ENCODE measurements around the gene ZNF556. TPM values are rescaled to one million over a fixed set of nuclear protein-coding genes. Genes with fewer than 3 reads are reported as not detected.

The ZNF556 gene
- total RNA-seq, 1 experiment from 2014 or later = 0.04 TPM

DNA sequence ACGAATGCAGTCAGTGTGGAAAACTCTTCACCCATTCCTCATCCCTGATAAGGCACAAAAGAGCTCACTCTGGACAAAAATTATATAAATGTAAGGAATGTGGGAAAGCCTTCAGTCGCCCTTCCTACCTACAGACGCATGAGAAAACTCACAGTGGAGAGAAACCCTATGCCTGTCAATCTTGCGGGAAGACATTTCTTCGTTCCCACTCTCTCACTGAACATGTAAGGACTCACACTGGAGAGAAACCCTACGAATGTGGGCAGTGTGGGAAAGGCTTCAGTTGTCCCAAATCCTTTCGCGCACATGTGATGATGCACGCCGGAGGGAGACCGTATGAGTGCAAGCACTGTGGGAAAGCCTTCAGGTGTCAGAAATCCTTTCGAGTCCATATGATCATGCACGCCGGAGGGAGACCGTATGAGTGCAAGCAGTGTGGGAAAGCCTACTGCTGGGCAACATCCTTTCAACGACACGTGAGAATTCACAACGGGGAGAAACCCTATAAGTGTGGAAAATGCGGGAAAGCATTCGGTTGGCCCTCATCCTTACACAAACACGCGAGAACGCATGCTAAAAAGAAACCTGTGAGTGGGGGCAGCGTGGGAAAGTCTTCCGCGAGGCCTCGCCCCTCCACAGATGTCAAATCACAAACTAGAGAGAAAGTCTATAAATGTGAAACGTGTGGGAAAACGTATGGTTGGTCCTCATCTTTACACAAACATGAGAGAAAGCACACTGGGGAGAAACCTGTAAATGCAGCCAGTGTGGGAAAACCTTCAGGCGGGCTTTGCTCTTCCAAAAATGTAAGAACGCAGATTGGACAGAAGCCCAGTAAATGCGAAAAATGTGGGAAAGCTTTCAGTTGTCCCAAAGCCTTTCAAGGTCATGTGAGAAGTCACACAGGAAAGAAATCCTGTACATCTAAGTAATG, 10.5 kb downstream of the ZNF556 start:
- Histone ChIP-seq H3K4me1 (ENCODE audit: insufficient read depth, low read length) (no peaks in the 10 kb centered on the region), H3K9me3 (ENCODE audit: low read length) (peaks cover 12% of the 10 kb centered on the region), H3K79me2 (ENCODE audit: low read length) (no peaks in the 10 kb centered on the region), H2AFZ (ENCODE audit: low read length) (no peak overlapping the region), H3K9me2 (replicated peaks; ENCODE audit: low read length) (no peaks in the 10 kb centered on the region), H3K27ac (ENCODE audit: low read length) (no peak overlapping the region), H4K20me1 (ENCODE audit: low read length) (no peaks in the 10 kb centered on the region), H3K36me3 (ENCODE audit: low read depth, low read length) (no peaks in the 10 kb centered on the region), H3F3A (ENCODE audit: low read length, unreplicated experiment) (no peaks in the 10 kb centered on the region), H3K9ac (ENCODE audit: low read length) (no peak overlapping the region), H3K4me3 (ENCODE audit: low read length) (no peak overlapping the region), H3K4me2 (ENCODE audit: low read length) (no peak overlapping the region), H3K27me3 (ENCODE audit: low read length) (no peaks in the 10 kb centered on the region)
- POLR2A ChIA-PET (ENCODE audit: unreplicated experiment) = no interaction called here
- BruUV-seq (replicated peaks) = no TSS peak
- CTCF ChIA-PET = no interaction called here
- ATAC-seq (no peak), DNase-seq (no peak)
- intact Hi-C loops (cut with micrococcal nuclease) = no loop called here
- TF ChIP-seq CTCF (conservative IDR thresholded peaks at IDR 0.05; ENCODE audit: low read depth, low read length) (no peak), EZH2 (IDR thresholded peaks at IDR 0.05; ENCODE audit: low read length, unreplicated experiment) (no peak), EZH2phosphoT487 (IDR thresholded peaks at IDR 0.05; ENCODE audit: borderline replicate concordance, low read length) (no peak)

DNA sequence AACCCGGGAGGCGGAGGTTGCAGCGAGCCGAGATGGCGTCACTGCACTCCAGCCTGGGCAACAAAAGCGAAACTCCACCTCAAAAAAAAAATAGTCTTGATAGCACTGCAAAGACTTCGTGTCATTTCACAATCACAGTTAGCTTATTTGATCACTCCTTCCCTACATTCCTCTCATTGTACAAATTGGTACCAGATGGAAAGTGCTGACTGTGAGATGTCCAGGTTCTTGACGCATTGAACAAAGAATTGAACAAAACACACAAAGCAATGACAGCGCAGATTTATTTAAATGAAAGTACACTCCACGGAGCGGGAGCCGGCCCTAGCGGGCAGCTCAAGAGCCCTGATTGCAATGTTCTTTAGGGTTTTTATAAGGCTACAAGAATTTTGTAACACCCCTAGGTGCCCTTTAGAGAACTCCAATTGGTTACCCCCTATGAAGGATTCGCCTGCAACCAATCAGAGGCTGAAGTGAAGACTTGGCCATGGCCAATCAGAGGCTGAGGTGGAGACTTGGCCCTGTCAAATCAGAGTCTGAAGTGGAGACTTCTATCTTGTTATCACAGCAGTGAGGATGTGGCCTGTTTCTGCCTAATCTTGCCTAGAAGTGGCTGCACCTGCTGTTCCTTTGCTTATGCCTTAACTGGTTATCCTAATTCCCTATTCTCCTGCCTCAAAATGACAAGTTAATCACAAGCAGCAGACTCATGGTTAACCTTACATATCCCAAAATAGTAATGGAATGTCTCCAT, 16.7 kb downstream of the ZNF556 start:
- Histone ChIP-seq H4K20me1 (ENCODE audit: low read length) (no peaks in the 10 kb centered on the region), H3K4me1 (ENCODE audit: insufficient read depth, low read length) (peaks cover 5% of the 10 kb centered on the region; the same call in 1 of the 2 replicates), H3K27ac (ENCODE audit: low read length) (no peak overlapping the region), H3K4me2 (ENCODE audit: low read length) (no peak overlapping the region), H3K36me3 (ENCODE audit: low read depth, low read length) (no peaks in the 10 kb centered on the region), H3K79me2 (ENCODE audit: low read length) (no peaks in the 10 kb centered on the region), H3K27me3 (ENCODE audit: low read length) (no peaks in the 10 kb centered on the region), H3F3A (ENCODE audit: low read length, unreplicated experiment) (no peaks in the 10 kb centered on the region), H2AFZ (ENCODE audit: low read length) (no peak overlapping the region), H3K4me3 (ENCODE audit: low read length) (no peak overlapping the region), H3K9ac (ENCODE audit: low read length) (no peak overlapping the region), H3K9me3 (ENCODE audit: low read length) (0 out of 2 replicates have a peak, but pooled peaks cover 3% of the 10 kb centered on the region), H3K9me2 (replicated peaks; ENCODE audit: low read length) (no peaks in the 10 kb centered on the region)
- no TSS peak for BruUV-seq (replicated peaks)
- ChIA-PET CTCF (no interaction called here), POLR2A (ENCODE audit: unreplicated experiment) (no interaction called here)
- DNase-seq = no peak
- TF ChIP-seq EZH2 (IDR thresholded peaks at IDR 0.05; ENCODE audit: low read length, unreplicated experiment) (no peak), EZH2phosphoT487 (IDR thresholded peaks at IDR 0.05; ENCODE audit: borderline replicate concordance, low read length) (no peak), CTCF (conservative IDR thresholded peaks at IDR 0.05; ENCODE audit: low read depth, low read length) (no peak)
- intact Hi-C loops (cut with micrococcal nuclease) = no loop called here
- ATAC-seq = no peak

All from PC-3 (cell line).